GM21723 (cell line): ENCODE results near the gene PASD1.
A peak's percentile ranks its signal among the peaks of the same experiment; 100 is the strongest.
"Not testable (repeated sequence)": the region's sequence is repeated elsewhere in the genome, so short reads cannot be mapped to it uniquely, and the experiment has no call there.

ENCODE experiments used
- ATAC-seq: cut with Tn5 transposase; IDR thresholded peaks from one replicate; pipeline ENCODE4 v1.9.1; 2021; ENCODE audit warnings: mild to moderate bottlenecking, moderate library complexity; ENCODE audit not compliant: unreplicated experiment

PASD1 gene

DNA sequence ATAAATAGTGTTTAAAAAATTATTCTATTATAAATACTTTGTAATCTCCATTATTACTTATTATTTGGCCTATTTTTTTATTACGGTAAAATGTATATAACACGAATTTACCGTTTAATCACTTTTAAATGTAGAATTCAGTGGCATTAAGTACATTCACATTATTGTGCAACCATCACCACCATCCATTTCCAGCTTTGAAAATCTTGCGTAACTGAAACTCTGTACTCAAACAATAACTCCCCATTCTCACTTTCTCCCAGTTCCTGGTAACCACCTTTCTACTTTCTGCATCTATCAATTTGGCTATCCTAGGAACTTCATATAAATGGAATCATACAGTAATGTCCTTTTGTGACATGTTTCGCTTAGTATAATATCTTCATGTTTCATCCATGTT lies 45.7 kb downstream of the PASD1 start:
- ATAC-seq = no peak

DNA sequence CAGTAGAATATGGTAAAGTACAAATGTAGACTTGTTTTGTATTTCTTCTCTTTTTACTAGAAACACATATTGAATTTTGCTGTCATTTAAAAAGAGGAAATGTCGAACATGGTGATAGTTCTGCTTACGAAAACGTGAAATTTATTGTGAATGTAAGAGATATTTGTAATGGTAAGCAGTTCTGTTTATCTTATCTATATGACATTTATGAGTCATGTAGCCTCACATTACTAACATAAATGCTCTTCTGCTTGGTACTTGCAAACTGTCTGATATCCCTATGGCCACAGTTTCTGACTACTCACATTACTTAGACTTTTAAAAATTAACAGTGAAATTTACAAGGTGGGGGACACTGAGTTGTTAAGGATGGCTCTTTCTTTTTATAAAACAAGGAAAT lies 57.9 kb downstream of the PASD1 start:
- no peak for ATAC-seq

DNA sequence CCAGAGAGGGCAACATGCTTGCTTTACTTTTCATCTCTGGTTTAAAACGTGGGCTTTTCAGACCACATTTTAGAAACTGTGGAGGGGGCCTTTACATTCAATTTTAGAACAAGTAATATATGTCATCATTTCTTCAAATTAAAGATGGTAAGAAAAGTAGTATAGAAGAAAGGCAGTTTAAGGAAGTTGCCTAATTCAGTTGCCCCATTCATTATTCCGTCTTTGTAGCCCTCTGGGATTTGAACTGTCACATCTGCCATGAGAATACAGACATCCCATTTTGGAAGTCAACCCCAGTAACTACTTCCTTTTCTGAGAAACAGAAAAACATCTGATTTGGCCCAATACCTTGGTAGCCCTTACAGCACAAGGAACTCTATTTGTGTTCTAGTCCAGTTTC lies 61.2 kb downstream of the PASD1 start:
- no peak for ATAC-seq

DNA sequence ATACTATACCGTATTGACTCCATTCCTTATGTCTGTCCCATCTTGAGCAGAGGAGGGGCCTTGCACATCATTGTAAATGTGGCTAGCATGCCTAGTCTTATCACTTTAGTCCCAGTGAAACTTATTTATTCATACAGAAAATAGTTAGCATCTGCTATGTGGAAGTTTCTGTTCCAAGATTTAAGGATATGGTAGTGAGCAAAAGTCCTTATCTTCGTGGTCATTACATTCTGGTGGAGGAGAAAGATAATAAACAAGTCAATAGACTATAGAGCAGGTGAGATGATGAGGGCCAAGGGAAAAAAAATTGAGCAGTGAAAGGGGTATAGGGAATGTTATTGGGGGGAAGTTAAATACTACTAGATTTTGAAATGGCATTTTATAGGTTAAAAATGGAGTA lies 68.3 kb downstream of the PASD1 start:
- ATAC-seq = no peak

DNA sequence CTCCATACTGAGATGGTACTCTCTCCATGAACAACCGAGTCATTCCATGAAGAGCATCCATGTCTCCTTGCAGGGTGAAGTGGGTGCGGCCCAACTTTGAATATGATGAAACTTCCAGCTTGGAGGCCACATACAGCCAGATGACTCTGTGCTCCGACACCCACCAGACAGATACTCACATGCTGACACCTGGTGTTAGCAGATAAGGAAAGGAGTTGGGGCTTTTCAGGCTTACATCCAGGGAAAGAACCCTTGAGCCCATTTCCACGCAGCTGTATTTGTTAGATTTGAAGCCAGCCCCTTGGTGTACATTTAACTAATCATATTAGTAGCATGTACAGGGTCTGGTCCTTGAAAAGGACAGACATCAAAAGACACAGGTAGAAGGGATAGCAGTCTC lies 69.7 kb downstream of the PASD1 start:
- no peak for ATAC-seq

DNA sequence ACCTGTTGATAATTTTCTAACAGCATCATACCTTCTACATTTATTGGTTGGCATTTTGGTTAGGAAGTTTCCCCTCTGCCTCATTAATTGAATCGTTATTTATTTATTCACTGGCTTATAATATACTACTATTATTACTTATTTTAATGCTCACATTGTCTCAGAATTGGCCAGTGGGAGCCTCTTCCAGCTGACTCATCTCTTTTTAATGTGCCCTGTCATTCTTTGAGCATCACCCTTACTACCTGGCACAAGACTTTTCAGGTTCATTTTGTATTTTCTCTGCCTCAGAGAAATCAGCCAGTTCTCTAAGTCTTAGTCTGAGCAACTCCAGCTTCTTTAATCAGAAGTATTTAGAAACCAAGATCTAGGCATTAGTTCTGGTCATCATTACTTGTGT lies 71.5 kb downstream of the PASD1 start:
- no peak for ATAC-seq

DNA sequence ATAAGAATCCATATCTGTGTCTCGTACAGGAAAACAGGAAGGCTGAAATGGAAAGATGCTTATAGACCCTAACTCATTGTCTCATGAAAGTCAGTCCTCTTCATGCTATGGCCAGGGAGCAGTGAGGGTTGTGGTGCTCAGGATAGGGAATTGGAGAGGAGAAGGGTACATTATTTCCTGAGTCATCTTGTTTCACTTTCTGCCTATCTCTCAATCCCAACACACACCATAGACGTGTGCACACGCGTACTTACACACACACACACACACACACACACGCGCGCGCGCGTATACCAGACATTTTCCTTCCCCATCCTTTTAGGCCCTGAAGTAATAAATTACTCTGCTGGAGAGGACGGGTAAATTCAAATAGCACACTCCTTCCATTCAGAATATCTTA lies 78.1 kb downstream of the PASD1 start:
- ATAC-seq = no peak

DNA sequence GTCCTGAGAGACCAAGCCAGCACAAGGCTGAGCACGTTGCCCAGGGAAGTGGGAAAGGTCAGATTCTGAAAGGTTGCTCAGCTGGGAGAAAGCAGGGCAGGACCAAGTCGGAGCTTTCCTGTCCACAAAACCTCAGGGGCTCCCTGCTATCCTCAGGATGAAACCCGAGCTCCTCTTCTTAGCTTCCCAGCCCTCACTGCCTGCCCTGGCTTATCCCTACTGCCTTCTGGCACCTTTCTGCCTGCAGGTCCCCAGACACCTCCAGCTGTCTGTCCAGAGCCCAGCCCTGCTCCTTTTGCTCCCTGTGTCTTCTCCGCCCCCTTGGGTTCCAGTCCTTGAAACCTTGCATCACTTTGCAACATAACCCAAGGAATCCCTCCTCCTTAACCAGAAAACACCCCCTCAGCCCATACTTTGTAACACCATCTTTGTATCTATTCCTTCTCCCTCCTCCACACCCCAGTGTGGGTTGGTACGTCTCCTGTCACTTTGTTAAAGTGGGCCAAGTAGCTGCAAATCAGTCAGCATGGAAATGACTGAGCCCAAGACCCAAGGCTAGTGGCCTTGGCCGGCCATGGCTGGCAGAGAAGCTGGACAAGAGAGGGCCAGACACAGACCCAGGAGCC lies 111.8 kb downstream of the PASD1 start:
- ATAC-seq = no peak

DNA sequence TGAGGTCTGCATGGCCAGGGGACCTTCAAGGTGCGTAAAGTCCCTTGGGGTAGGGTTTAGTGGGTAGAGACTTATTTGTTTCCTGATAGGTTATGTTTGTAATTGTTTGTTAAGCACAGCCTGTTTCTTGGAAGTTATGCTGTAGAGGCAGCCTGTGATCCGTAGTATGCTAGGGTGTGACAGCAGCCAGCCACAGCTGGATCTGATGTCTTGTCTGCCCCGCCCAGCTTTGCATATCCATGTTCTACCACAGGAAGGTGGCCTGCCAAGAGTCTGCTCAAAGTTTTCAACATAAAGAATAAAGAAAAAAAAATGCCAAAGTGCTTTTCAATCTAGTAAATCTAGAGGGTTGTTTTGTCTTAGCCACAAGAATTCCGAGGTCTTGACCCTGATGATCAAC lies 112.7 kb downstream of the PASD1 start:
- no peak for ATAC-seq

DNA sequence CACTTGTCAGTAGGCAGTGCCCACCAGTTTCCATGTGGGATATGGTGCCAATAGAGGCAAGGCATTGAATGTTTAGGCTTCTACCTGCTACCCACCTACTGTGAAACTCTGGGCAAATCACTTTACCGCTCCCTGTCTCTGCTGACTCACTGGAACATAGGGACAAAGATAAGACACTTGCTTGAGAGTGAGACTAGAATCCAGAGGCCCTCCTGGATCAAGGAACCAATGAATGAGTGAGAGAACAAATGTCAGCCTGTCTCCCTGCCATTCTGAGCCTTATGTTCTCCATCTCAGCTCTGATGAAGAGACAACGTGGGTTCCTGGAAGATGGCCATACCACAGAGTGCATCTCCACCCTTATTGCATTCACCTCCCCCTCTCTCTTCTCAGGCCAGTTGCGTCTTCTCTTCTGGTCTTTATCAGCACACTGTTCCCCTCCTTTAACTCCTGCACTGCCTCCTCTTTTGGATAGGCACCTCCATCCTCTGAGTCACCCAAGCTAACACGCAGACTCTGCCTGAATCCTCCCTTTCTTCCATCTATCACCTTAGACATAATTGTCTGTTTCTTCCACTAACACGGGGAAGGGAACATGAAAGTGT lies 116.4 kb downstream of the PASD1 start:
- no peak for ATAC-seq

DNA sequence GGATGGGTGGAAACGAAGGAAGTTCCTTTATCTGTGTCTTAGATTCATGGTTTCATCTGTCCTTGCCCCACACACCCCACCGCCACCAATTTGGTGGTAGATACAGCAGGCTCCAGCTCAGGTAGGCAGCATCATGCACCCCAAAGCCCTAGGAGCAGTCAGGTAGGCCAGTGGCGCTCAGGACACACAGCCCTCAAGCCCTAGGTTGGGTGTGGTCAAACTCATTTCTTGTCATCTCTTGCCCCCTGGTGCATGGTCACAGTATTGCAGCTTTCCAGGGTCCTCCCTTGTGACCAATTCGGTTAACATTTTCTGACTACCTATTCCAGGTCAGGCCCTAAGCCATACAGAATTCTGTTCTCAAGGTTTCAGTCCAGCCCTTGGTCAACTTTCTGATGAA lies 117.3 kb downstream of the PASD1 start:
- ATAC-seq = peak; percentile 94

DNA sequence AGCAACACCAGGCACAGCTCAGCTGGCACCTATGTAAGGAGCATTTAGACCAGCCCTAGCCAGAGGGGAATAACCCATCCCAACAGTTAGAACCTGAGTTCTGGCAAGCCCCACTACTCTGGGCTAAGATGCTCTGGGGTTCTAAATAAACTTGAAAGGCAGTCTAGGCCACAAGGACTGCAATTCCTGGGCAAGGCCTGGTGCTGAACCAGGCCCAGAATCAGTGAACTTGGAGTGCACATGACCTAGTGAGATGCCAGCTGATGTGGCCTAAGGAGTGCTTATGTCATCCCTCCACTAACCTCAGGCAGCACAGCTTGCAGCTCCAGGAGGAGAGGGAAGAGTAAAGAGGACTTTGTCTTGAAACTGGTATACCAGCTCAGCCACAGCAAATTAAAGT lies 124.2 kb downstream of the PASD1 start:
- ATAC-seq = no peak

DNA sequence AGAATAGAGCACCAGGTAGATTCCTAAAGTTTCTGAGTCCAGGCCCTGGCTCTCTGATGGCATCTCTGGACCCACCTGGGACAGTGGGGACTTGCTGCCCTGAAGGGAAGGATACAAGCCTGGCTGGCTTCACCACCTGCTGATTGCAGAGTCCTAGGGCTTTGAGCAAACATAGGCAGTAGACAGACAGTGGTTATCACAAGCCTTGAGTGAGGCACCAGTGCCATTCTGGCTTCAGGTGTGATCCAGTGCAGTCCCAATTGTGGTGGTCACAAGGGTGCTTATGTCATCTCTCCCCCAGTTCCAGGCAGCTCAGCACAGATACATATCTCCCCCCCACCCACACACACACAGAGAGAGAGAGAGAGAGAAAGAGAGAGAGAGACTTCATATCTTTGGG lies 125.2 kb downstream of the PASD1 start:
- ATAC-seq = no peak

DNA sequence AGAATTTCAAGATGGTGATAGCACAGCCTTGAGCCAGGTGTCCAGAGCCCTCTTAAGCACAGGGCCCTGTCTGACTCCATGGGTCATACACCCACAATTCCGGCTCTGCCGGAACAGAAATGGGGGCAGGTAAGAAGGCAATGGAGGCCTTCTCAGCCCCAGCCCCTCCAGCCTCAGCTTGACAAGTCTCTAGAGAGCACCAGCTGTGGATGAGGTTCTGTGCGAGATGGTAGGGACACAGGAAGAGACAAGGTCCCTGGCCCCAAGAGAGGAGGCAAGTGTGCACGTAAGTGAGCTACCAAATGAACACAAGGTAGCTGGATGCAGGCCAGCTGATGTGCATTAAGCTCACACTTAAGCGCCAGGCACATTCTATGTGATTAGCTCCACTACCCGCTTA lies 129.3 kb downstream of the PASD1 start:
- no peak for ATAC-seq

DNA sequence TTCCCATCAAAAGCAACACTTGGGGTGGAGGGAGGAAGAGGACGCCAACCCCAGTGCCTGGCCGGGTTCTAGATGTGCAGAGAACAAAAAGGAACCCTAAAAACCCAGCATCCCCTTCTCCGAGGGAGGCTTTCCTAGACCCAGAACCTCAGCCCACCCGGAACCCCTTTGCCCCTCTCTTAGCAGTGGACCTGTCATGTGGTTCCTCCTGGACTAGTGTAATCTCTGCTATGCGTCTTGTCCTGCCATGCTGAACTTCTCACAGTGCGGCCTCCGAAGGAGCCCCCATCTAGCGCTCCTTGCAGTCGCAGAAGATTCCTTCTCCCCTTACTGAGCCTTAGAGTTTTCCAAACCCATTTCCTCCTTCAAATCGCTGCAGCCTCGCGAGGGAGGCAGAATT lies 130.6 kb downstream of the PASD1 start:
- no peak for ATAC-seq

DNA sequence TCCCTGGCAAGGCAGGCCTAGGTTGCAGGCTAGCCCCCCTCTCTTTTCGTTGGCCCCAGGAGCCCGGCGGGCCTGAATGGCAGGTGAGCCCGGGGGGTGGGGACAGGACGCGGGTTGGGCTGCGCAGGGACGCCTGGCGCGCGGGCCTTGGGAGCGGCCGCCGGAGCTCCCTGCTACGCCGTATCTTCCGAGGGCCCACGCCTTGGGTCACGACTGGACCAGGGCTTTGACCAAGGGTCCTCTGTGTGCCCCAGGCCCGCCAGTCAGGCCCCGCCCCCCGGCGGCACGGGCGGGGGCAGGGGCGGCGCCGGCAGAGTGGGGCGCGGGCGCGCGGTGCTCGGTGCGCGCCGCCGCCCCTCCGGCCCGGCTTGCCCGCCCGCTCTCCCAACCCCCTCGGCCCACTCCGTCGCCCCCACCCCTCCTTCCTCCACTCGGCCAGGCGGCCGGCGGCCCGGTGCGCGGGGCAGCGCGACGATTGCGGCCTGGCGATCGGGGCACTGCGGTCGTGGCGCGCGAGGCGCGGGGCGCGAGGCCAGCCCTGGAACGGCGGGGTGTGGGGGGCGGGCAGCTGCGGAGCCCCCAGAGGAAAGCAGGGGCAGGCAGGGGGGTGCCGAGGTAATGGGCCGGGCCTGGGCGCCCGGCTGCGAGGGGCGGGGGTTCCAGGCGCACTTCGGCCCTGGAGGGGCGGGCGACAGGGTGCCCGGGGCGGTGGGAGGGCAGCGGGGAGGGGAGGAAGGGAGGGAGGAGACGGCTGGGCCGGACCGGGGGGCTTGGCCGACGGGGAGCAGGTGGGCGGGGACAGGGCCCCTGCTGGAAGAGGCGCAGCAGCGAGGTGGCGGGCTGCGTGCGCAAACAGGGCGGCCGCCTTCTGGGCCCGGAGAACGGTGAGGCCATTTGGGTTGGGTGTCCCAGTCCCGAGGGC lies 131.4 kb downstream of the PASD1 start, which contains the start of gene PRRG3:
TSS of gene PRRG3 (plus strand) at position 798 of the 922 bp plus-strand sequence. CDS start 3,357 bp downstream, outside the sequence.
- no peak for ATAC-seq

DNA sequence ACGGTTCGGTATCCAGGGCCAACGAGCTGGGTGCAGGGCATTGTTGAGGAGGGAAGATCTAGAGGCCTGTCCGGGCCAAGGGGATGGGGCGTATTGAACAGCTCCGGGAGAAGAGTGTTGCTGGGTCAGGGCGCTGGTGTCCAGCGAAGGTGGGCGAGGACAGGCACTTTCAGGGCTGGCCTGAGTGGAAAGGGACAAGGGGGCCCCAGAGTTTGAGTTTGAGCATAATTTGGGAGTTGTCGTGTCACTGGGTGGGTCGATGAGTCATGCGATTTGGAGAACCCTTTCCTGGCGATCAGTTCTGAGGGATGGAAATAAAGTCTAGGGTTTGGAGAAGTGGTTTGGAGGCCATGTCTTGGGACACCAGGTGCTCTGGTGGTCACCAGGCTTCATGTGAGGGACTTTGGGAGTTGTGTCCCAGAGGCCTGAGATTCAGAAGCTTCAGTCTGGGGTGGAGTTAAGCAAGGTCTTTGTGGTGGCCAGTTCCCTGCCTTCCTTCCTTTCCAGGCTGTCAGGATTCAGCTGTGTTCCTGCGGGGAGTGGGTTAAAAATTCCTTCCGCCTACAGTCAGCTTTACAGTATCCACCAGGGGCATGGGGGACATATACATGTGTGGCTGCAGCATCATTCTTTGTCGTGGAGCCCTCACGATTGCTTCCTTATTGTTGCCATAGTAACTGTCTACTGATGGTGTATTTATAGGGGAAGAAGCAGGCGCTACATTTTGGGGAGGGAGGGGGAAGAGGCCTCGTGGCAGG lies 132.3 kb downstream of the PASD1 start:
- ATAC-seq = no peak

DNA sequence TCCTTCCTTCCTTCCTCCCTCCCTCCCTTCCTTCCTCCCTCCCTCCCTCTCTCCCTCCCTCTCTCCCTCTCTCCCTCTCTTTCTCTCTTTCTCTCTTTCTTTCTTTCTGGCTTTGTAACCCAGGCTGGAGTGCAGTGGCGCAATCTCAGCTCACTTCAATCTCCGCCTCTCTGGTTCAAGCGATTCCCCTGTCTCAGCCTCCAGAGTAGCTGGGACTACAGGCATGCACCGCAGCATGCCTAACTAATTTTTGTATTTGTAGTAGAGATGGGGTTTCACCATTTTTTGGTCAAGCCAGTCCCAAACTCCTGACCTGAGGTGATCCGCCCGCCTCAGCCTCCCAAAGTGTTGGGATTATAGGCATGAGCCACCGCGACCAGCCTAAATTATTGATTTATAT lies 133.6 kb downstream of the PASD1 start:
- ATAC-seq = not testable (repeated sequence)

DNA sequence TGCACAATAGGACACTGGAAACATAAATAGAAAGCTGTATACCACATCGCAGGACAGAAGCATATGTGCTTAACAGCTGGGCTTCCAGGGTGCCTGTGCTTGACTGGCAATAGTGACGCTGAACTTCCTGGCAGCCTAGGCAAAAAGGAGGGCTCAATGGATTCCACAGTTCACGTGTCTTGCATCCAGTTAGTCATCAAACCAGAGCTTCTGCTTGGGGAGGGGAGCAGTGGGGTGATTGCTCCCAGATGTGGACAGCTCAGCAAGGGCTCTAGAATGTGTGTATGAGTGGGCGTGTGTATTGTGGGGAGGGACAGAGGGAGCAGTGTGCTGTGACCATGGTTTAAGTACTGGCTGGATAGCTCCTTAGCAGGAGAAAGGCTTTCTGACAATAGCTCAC lies 134.0 kb downstream of the PASD1 start:
- ATAC-seq = no peak

DNA sequence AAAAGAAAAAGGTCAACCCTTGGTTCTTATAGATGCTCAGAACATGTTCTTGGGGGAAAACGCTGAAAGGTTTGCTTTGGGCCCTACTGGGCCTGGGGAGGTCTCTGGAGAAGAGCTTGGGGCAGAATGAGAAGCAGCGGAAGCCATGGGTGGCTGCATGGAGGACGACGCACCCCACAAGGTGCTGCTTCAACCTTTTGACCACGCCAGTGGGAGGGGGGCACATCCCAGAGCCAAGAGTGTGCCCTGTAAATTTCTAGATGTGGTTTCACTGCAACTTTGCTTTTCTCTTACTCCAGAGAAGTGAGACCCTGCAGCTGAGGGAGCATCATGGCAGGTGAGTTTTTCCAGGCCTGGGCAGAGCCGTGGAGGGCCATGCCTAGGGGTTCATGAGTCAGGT lies 135.0 kb downstream of the PASD1 start:
- ATAC-seq = no peak

DNA sequence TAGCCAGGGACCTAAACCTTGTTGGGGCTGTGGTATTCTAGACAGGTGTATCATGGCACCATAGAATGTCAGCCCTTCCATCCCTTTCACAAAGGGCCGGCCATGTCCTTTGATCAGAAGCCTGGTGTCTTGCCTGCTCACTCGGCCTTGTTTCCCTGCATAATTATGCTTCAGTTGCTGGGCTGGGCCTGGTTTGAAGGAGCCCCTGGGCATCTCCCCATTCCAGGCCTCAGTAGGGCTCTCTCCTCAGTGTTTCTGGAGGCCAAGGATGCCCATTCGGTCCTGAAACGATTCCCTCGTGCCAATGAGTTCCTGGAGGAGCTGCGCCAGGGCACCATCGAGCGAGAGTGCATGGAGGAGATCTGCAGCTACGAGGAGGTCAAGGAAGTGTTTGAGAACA lies 136.3 kb downstream of the PASD1 start:
- no peak for ATAC-seq
